Measurements from ENCODE around the gene APOOL. TPM values are rescaled to one million over a fixed set of nuclear protein-coding genes. Genes with fewer than 3 reads are reported as not detected.

The APOOL gene
- total and polyA plus RNA-seq, 10 of the 15 experiments (the other 5 are each of a cell fraction or from before 2014, with no cell fraction given), result 4.4 to 14.7 (median 7.7) TPM

DNA sequence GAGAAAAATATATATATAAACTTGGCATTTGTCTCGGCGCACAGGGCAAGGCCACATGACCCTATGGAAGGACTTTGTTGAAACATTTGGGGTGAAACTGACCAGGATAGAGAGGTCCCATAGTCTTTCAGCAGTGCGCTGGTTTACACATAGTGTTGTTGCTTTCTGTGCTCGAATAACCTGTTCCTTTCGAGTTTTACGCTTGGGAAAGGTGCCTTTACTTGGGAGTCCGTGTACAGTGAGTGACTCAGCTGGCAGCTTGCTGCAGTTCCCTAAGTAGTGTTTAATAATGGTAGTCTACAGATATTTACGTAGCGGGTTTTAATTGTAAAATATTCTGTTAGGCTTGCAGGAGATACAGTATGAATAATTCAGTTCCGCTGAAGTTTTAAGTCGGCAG, 578 bp downstream of the APOOL start:
- peak overlapping the region; percentile 54 for H3K4me2 ChIP-seq (ENCODE audit: control insufficient read depth, insufficient read depth)
- peak overlapping the region; percentile 61 for H3K4me3 ChIP-seq
- no peaks in the 10 kb centered on the region for H3K27me3 ChIP-seq (replicated peaks in 1 of 2; ENCODE audit: control insufficient read depth in 2 of 2, insufficient read depth in 2 of 2, low read length in 1 of 2)
- H3K9me3 ChIP-seq (replicated peaks; ENCODE audit: control insufficient read depth, insufficient read depth, low read length), result no peaks in the 10 kb centered on the region
- peak overlapping the region; percentile 78 for H3K9ac ChIP-seq (ENCODE audit: control insufficient read depth, insufficient read depth, low read length)
- RAD21 ChIA-PET (ENCODE audit: unreplicated experiment), result no interaction called here
- CTCF ChIA-PET, result no interaction called here
- SMC1A ChIA-PET (ENCODE audit: uncharacterized antibody, unreplicated experiment), result no interaction called here
- H2AFZ ChIP-seq (ENCODE audit: control insufficient read depth, low read depth, low read length), result peak overlapping the region; percentile 73
- H3K79me2 ChIP-seq (ENCODE audit: control insufficient read depth, insufficient read depth, low read length), result peaks cover 7% of the 10 kb centered on the region
- no peaks in the 10 kb centered on the region for H3K4me1 ChIP-seq (ENCODE audit: control insufficient read depth, insufficient read depth, low read length)
- no TSS peak for BruUV-seq (replicated peaks)
- in situ Hi-C loops (cut with MboI), result no loop called here
- intact Hi-C loops (cut with micrococcal nuclease; ENCODE audit: unreplicated experiment), result no loop called here
- TF ChIP-seq FOS (IDR thresholded peaks at IDR 0.05; ENCODE audit: borderline replicate concordance, extremely low read depth, insufficient read length) (no peak), MYB (IDR thresholded peaks at IDR 0.05; ENCODE audit: borderline replicate concordance, low read depth, low read length) (no peak), NR2C1 (IDR thresholded peaks at IDR 0.05) (no peak), SUPT20H (IDR thresholded peaks at IDR 0.05; ENCODE audit: borderline replicate concordance, control insufficient read depth, low read depth, low read length) (no peak), STAT1 (conservative IDR thresholded peaks at IDR 0.05) (no peak), TARDBP (IDR thresholded peaks at IDR 0.05; ENCODE audit: borderline replicate concordance) (no peak), BHLHE40 (IDR thresholded peaks at IDR 0.05; ENCODE audit: borderline replicate concordance in 1 of 2, low read depth in 2 of 2, low read length in 1 of 2) (no peak), PAX5 (IDR thresholded peaks at IDR 0.05; ENCODE audit: borderline replicate concordance, low read depth, low read length) (no peak)
- TF ChIP-seq, protein P1, sequence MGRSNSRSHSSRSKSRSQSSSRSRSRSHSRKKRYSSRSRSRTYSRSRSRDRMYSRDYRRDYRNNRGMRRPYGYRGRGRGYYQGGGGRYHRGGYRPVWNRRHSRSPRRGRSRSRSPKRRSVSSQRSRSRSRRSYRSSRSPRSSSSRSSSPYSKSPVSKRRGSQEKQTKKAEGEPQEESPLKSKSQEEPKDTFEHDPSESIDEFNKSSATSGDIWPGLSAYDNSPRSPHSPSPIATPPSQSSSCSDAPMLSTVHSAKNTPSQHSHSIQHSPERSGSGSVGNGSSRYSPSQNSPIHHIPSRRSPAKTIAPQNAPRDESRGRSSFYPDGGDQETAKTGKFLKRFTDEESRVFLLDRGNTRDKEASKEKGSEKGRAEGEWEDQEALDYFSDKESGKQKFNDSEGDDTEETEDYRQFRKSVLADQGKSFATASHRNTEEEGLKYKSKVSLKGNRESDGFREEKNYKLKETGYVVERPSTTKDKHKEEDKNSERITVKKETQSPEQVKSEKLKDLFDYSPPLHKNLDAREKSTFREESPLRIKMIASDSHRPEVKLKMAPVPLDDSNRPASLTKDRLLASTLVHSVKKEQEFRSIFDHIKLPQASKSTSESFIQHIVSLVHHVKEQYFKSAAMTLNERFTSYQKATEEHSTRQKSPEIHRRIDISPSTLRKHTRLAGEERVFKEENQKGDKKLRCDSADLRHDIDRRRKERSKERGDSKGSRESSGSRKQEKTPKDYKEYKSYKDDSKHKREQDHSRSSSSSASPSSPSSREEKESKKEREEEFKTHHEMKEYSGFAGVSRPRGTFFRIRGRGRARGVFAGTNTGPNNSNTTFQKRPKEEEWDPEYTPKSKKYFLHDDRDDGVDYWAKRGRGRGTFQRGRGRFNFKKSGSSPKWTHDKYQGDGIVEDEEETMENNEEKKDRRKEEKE (IDR thresholded peaks at IDR 0.05), result no peak
- TF ChIP-seq, protein P2, sequence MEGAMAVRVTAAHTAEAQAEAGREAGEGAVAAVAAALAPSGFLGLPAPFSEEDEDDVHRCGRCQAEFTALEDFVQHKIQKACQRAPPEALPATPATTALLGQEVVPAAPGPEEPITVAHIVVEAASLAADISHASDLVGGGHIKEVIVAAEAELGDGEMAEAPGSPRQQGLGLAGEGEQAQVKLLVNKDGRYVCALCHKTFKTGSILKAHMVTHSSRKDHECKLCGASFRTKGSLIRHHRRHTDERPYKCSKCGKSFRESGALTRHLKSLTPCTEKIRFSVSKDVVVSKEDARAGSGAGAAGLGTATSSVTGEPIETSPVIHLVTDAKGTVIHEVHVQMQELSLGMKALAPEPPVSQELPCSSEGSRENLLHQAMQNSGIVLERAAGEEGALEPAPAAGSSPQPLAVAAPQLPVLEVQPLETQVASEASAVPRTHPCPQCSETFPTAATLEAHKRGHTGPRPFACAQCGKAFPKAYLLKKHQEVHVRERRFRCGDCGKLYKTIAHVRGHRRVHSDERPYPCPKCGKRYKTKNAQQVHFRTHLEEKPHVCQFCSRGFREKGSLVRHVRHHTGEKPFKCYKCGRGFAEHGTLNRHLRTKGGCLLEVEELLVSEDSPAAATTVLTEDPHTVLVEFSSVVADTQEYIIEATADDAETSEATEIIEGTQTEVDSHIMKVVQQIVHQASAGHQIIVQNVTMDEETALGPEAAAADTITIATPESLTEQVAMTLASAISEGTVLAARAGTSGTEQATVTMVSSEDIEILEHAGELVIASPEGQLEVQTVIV (IDR thresholded peaks at IDR 0.05; ENCODE audit: borderline replicate concordance, partially characterized antibody), result no peak
- TF ChIP-seq, protein P3, sequence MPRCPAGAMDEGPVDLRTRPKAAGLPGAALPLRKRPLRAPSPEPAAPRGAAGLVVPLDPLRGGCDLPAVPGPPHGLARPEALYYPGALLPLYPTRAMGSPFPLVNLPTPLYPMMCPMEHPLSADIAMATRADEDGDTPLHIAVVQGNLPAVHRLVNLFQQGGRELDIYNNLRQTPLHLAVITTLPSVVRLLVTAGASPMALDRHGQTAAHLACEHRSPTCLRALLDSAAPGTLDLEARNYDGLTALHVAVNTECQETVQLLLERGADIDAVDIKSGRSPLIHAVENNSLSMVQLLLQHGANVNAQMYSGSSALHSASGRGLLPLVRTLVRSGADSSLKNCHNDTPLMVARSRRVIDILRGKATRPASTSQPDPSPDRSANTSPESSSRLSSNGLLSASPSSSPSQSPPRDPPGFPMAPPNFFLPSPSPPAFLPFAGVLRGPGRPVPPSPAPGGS (IDR thresholded peaks at IDR 0.05; ENCODE audit: borderline replicate concordance, insufficient read depth, low read depth, low read length, poor library complexity, severe bottlenecking), result no peak
- POLR2A ChIA-PET, result interaction anchor here (0.5 kb wide), 1 partner anchor 209 kb away, joined by 4 read pairs; no protein-coding TSS in a partner anchor
- FAIRE-seq (peak; percentile 62), ATAC-seq (peak; percentile 18), DNase-seq (ENCODE audit: low read depth, low spot score) (no peak)
- no peaks in the 10 kb centered on the region for H4K20me1 ChIP-seq (ENCODE audit: control insufficient read depth, insufficient read depth)
- peak overlapping the region; percentile 55 for H3K27ac ChIP-seq (ENCODE audit: control insufficient read depth, insufficient read depth)
- 30% methylated on average over 11 of the region's 11 CpGs for WGBS (ENCODE audit: insufficient coverage, insufficient replicate concordance, low lambda C conversion rate, missing lambda C conversion rate)
- H3K36me3 ChIP-seq (ENCODE audit: control insufficient read depth in 2 of 2, insufficient read depth in 2 of 2, low read length in 1 of 2), result no peaks in the 10 kb centered on the region
